ENCODE data around the gene ITGA5. TPM values are rescaled to one million over a fixed set of nuclear protein-coding genes. Genes with fewer than 3 reads are reported as not detected.
"Not testable (repeated sequence)": the region's sequence is repeated elsewhere in the genome, so short reads cannot be mapped to it uniquely, and the experiment has no call there.

The ITGA5 gene
- total RNA-seq, 1 donor from 2014 or later = 48.2 TPM

GRCh38 chr12:54358945-54359761 lies 59.9 kb downstream of the ITGA5 start:
- intact Hi-C loops (cut with DNase I) = loop anchor here (1.0 kb wide), 1 partner anchor 22 kb away; no protein-coding TSS in a partner anchor
- peak; percentile 97 for DNase-seq (ENCODE audit: low spot score)

GRCh38 chr12:54358191-54358944 lies 60.7 kb downstream of the ITGA5 start:
- intact Hi-C loops (cut with DNase I) = no loop called here
- no peak for DNase-seq (ENCODE audit: low spot score)

GRCh38 chr12:54357506-54358190 lies 61.4 kb downstream of the ITGA5 start:
- DNase-seq (ENCODE audit: low spot score) = no peak
- intact Hi-C loops (cut with DNase I) = no loop called here

GRCh38 chr12:54356951-54357356 lies 62.1 kb downstream of the ITGA5 start:
- intact Hi-C loops (cut with DNase I) = no loop called here

GRCh38 chr12:54356228-54356627 lies 62.8 kb downstream of the ITGA5 start:
- DNase-seq (ENCODE audit: low spot score) = no peak

More at GRCh38 chr12:54356951-54357356, 62.1 kb downstream of the ITGA5 start:
- DNase-seq (ENCODE audit: low spot score) = no peak

GRCh38 chr12:54355104-54355815 lies 63.8 kb downstream of the ITGA5 start:
- intact Hi-C loops (cut with DNase I) = no loop called here
- DNase-seq (ENCODE audit: low spot score) = no peak

More at GRCh38 chr12:54356228-54356627, 62.8 kb downstream of the ITGA5 start:
- intact Hi-C loops (cut with DNase I) = no loop called here

GRCh38 chr12:54354271-54354670 lies 64.8 kb downstream of the ITGA5 start:
- DNase-seq (ENCODE audit: low spot score); intact Hi-C loops (cut with DNase I): not testable (repeated sequence)

- no peak for DNase-seq (ENCODE audit: low spot score)
- intact Hi-C loops (cut with DNase I) = no loop called here
Observed at GRCh38 chr12:54352891-54353874, 65.9 kb downstream of the ITGA5 start.

- intact Hi-C loops (cut with DNase I) = no loop called here
- DNase-seq (ENCODE audit: low spot score) = peak; percentile 84
Observed at GRCh38 chr12:54352022-54352531, 67.0 kb downstream of the ITGA5 start.

- no peak for DNase-seq (ENCODE audit: low spot score)
- intact Hi-C loops (cut with DNase I) = no loop called here
Observed at GRCh38 chr12:54351341-54351740, 67.7 kb downstream of the ITGA5 start.

- DNase-seq (ENCODE audit: low spot score) = no peak
- intact Hi-C loops (cut with DNase I) = no loop called here
Observed at GRCh38 chr12:54350743-54351142, 68.3 kb downstream of the ITGA5 start.

- DNase-seq (ENCODE audit: low spot score) = no peak
- intact Hi-C loops (cut with DNase I) = no loop called here
Observed at GRCh38 chr12:54349679-54350078, 69.4 kb downstream of the ITGA5 start.

- no peak for DNase-seq (ENCODE audit: low spot score)
- intact Hi-C loops (cut with DNase I) = no loop called here
Observed at GRCh38 chr12:54349036-54349435, 70.0 kb downstream of the ITGA5 start.

Other genes starting within 250 kb of the ITGA5 start
- gene SMUG1, start 230.3 kb downstream of the ITGA5 start, total RNA-seq = 15.3 TPM
- 39.5 TPM for gene CBX5, start 139.1 kb downstream of the ITGA5 start, total RNA-seq
- gene HNRNPA1, start 138.5 kb downstream of the ITGA5 start, total RNA-seq = 439 TPM
- 1.2 TPM for gene NFE2, start 118.3 kb downstream of the ITGA5 start, total RNA-seq
- gene COPZ1, start 94.1 kb downstream of the ITGA5 start, total RNA-seq = 106 TPM
- 0.22 TPM for gene GPR84, start 54.8 kb downstream of the ITGA5 start, total RNA-seq
- 4.8 TPM for gene ZNF385A, start 34.5 kb downstream of the ITGA5 start, total RNA-seq
- not detected for gene GTSF1, start 54.3 kb upstream of the ITGA5 start, total RNA-seq
- 4.5 TPM for gene NCKAP1L, start 78.5 kb upstream of the ITGA5 start, total RNA-seq
- gene PDE1B, start 130.3 kb upstream of the ITGA5 start, total RNA-seq = 2.4 TPM
- gene PPP1R1A, start 169.4 kb upstream of the ITGA5 start, total RNA-seq = 37.9 TPM
- gene LACRT, start 215.6 kb upstream of the ITGA5 start, total RNA-seq = not detected
- not detected for gene DCD, start 229.1 kb upstream of the ITGA5 start, total RNA-seq

Measured in cardiac septum (tissue), 1 donor.